ENCODE measurements around the gene COL5A2.

COL5A2 gene

GRCh38 chr2:189050165-189050712 lies 129.3 kb downstream of the COL5A2 start:
- no peak for DNase-seq (ENCODE audit: low read depth, low spot score)

GRCh38 chr2:189049709-189050164 lies 129.8 kb downstream of the COL5A2 start:
- DNase-seq (ENCODE audit: low read depth, low spot score), result no peak

- DNase-seq (ENCODE audit: low read depth, low spot score), result no peak
Observed at GRCh38 chr2:189048189-189048588, 131.4 kb downstream of the COL5A2 start.

GRCh38 chr2:189047171-189047888 lies 132.2 kb downstream of the COL5A2 start:
- no peak for DNase-seq (ENCODE audit: low read depth, low spot score)

GRCh38 chr2:189046320-189046719 lies 133.2 kb downstream of the COL5A2 start:
- no peak for DNase-seq (ENCODE audit: low read depth, low spot score)

GRCh38 chr2:189045836-189046235 lies 133.7 kb downstream of the COL5A2 start:
- no peak for DNase-seq (ENCODE audit: low read depth, low spot score)

- DNase-seq (ENCODE audit: low read depth, low spot score), result no peak
Observed at GRCh38 chr2:189037518-189037917, 142.0 kb downstream of the COL5A2 start.

- DNase-seq (ENCODE audit: low read depth, low spot score), result no peak
Observed at GRCh38 chr2:189024901-189025618, 154.5 kb downstream of the COL5A2 start.

- DNase-seq (ENCODE audit: low read depth, low spot score), result no peak
Observed at GRCh38 chr2:189022492-189022891, 157.1 kb downstream of the COL5A2 start.

GRCh38 chr2:189022053-189022481 lies 157.5 kb downstream of the COL5A2 start:
- no peak for DNase-seq (ENCODE audit: low read depth, low spot score)

GRCh38 chr2:189020179-189020578 lies 159.4 kb downstream of the COL5A2 start:
- DNase-seq (ENCODE audit: low read depth, low spot score), result no peak

- no peak for DNase-seq (ENCODE audit: low read depth, low spot score)
Observed at GRCh38 chr2:189018631-189019030, 160.9 kb downstream of the COL5A2 start.

GRCh38 chr2:189016311-189016861 lies 163.2 kb downstream of the COL5A2 start:
- no peak for DNase-seq (ENCODE audit: low read depth, low spot score)

- no peak for DNase-seq (ENCODE audit: low read depth, low spot score)
Observed at GRCh38 chr2:189015359-189015758, 164.2 kb downstream of the COL5A2 start.

- DNase-seq (ENCODE audit: low read depth, low spot score), result no peak
Observed at GRCh38 chr2:189014449-189015138, 165.0 kb downstream of the COL5A2 start.

- DNase-seq (ENCODE audit: low read depth, low spot score), result no peak
Observed at GRCh38 chr2:189013671-189014448, 165.7 kb downstream of the COL5A2 start.

GRCh38 chr2:189013031-189013430 lies 166.5 kb downstream of the COL5A2 start:
- no peak for DNase-seq (ENCODE audit: low read depth, low spot score)

- no peak for DNase-seq (ENCODE audit: low read depth, low spot score)
Observed at GRCh38 chr2:189012351-189012750, 167.2 kb downstream of the COL5A2 start.

- DNase-seq (ENCODE audit: low read depth, low spot score), result no peak
Observed at GRCh38 chr2:189010536-189010935, 169.0 kb downstream of the COL5A2 start.

GRCh38 chr2:189008555-189009262 lies 170.9 kb downstream of the COL5A2 start:
- no peak for DNase-seq (ENCODE audit: low read depth, low spot score)

Data from smooth muscle cell of the brain vasculature (primary cell).